ENCODE results near the gene ZFHX2. TPM values are rescaled to one million over a fixed set of nuclear protein-coding genes. Genes with fewer than 3 reads are reported as not detected.

The ZFHX2 gene
- polyA plus RNA-seq, 1 donor from 2014 or later = 0.72 TPM

DNA sequence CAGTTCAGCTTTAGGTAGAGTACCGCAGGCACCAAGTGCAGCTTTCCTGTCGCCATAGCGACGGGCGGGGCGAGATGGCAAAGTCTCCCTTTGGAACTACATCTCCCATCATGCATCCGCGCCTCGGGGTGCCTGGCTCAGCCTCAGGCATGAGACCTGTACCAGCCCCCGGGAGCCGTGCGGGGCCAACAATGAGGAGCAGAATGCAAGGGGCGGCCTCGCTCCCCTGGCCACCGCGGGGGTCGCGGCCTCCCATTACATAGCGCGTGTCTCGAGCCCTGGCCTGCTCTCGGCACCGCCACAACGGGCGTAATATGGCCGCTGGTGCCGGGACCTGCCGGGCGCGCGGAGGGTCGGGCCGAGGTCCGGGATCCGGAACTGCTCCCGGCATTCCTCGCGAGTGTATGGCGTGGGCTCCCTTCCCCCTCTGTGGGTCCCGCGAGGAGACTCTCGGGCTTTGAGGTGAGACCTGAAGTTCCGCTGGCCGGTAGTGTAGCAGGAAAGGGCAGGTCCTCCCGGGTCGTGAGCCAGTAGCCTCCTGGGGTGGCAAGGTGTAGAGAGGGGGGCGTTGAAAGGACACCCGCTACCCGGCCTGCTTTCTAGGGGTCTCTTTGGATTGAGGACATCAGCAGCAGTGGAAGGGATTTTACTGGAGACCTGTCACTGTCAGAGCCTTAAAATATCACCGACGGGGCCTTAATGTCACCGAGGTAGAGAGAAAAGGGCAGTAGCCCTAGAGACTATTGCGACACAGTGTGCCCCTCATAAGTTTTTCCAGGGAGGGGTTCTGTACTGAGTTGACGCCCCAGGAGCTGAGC lies 4.5 kb upstream of the ZFHX2 start, which contains the start of gene THTPA:
Gene THTPA, plus strand, starts transcription at position 390 of the 818 bp plus-strand sequence. CDS start 487 bp downstream, outside the sequence.
- TF ChIP-seq MXI1 (conservative IDR thresholded peaks at IDR 0.05; ENCODE audit: poor library complexity, severe bottlenecking) = peak; percentile 94
- TF ChIP-seq EP300 (conservative IDR thresholded peaks at IDR 0.05; ENCODE audit: poor library complexity, severe bottlenecking) = peak; percentile 63
- TF ChIP-seq, protein P1, sequence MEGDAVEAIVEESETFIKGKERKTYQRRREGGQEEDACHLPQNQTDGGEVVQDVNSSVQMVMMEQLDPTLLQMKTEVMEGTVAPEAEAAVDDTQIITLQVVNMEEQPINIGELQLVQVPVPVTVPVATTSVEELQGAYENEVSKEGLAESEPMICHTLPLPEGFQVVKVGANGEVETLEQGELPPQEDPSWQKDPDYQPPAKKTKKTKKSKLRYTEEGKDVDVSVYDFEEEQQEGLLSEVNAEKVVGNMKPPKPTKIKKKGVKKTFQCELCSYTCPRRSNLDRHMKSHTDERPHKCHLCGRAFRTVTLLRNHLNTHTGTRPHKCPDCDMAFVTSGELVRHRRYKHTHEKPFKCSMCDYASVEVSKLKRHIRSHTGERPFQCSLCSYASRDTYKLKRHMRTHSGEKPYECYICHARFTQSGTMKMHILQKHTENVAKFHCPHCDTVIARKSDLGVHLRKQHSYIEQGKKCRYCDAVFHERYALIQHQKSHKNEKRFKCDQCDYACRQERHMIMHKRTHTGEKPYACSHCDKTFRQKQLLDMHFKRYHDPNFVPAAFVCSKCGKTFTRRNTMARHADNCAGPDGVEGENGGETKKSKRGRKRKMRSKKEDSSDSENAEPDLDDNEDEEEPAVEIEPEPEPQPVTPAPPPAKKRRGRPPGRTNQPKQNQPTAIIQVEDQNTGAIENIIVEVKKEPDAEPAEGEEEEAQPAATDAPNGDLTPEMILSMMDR (IDR thresholded peaks at IDR 0.05; ENCODE audit: poor library complexity, severe bottlenecking) = peak; percentile 26
- peak; percentile 89 for TF ChIP-seq POLR2AphosphoS5 (IDR thresholded peaks at IDR 0.05)
- TF ChIP-seq, protein P2, sequence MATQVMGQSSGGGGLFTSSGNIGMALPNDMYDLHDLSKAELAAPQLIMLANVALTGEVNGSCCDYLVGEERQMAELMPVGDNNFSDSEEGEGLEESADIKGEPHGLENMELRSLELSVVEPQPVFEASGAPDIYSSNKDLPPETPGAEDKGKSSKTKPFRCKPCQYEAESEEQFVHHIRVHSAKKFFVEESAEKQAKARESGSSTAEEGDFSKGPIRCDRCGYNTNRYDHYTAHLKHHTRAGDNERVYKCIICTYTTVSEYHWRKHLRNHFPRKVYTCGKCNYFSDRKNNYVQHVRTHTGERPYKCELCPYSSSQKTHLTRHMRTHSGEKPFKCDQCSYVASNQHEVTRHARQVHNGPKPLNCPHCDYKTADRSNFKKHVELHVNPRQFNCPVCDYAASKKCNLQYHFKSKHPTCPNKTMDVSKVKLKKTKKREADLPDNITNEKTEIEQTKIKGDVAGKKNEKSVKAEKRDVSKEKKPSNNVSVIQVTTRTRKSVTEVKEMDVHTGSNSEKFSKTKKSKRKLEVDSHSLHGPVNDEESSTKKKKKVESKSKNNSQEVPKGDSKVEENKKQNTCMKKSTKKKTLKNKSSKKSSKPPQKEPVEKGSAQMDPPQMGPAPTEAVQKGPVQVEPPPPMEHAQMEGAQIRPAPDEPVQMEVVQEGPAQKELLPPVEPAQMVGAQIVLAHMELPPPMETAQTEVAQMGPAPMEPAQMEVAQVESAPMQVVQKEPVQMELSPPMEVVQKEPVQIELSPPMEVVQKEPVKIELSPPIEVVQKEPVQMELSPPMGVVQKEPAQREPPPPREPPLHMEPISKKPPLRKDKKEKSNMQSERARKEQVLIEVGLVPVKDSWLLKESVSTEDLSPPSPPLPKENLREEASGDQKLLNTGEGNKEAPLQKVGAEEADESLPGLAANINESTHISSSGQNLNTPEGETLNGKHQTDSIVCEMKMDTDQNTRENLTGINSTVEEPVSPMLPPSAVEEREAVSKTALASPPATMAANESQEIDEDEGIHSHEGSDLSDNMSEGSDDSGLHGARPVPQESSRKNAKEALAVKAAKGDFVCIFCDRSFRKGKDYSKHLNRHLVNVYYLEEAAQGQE (IDR thresholded peaks at IDR 0.05; ENCODE audit: borderline replicate concordance) = peak; percentile 77
- TF ChIP-seq TAF1 (IDR thresholded peaks at IDR 0.05; ENCODE audit: low read depth) = peak; percentile 90
- peak; percentile 51 for TF ChIP-seq RAD21 (conservative IDR thresholded peaks at IDR 0.05)
- TF ChIP-seq EZH2 (IDR thresholded peaks at IDR 0.05; ENCODE audit: borderline replicate concordance, insufficient read depth, low read length, poor library complexity, severe bottlenecking) = no peak
- TF ChIP-seq SMC3 (conservative IDR thresholded peaks at IDR 0.05; ENCODE audit: poor library complexity) = peak; percentile 59
- Histone ChIP-seq H3K27me3 (ENCODE audit: insufficient read depth, low read depth, low read length) (no peaks in the 10 kb centered on the region), H4K20me1 (ENCODE audit: insufficient read depth) (no peaks in the 10 kb centered on the region), H3K27ac (ENCODE audit: low read length) (peak within 1 kb of the TSS; percentile 89), H3K36me3 (ENCODE audit: insufficient read depth, low read length) (no peaks in the 10 kb centered on the region), H3K9me2 (ENCODE audit: insufficient read depth, low read length) (no peaks in the 10 kb centered on the region), H3K9ac (ENCODE audit: low read length) (peak within 1 kb of the TSS; percentile 97), H3K9me3 (ENCODE audit: low read length) (no peaks in the 10 kb centered on the region), H2AFZ (ENCODE audit: low read depth, low read length) (peak within 1 kb of the TSS; percentile 85), H3K4me3 (ENCODE audit: low read length) (peak within 1 kb of the TSS; percentile 95), H3K79me2 (replicated peaks; ENCODE audit: insufficient read depth, low read length) (peaks cover 20% of the 10 kb centered on the region), H3K4me2 (ENCODE audit: low read length) (peak within 1 kb of the TSS; percentile 97), H3F3A (ENCODE audit: insufficient read depth, low read length, poor library complexity, severe bottlenecking) (no peaks in the 10 kb centered on the region)

DNA sequence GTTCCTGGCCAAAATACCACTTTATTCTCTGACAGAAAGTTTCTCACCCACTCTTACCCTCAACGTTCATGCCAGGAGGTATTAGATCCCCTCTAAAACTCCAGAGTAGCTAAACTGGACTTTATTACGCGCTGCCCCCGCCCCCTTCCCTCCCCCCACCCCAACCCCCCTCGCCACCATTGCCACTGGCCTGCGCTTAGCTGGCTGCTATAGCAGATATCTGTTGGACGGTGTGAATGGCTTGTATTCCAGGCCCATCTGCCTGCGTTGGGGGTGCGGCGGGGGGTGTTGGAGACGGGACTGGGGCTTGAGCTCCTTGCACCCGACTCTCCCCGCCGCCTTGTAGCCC lies 3.9 kb upstream of the ZFHX2 start:
- no peaks in the 10 kb centered on the region for H3K36me3 ChIP-seq (ENCODE audit: insufficient read depth, low read length)
- TF ChIP-seq EZH2 (IDR thresholded peaks at IDR 0.05; ENCODE audit: borderline replicate concordance, insufficient read depth, low read length, poor library complexity, severe bottlenecking) (no peak), SMC3 (conservative IDR thresholded peaks at IDR 0.05; ENCODE audit: poor library complexity) (no peak), RAD21 (conservative IDR thresholded peaks at IDR 0.05) (no peak), POLR2AphosphoS5 (IDR thresholded peaks at IDR 0.05) (no peak), TAF1 (IDR thresholded peaks at IDR 0.05; ENCODE audit: low read depth) (no peak), EP300 (conservative IDR thresholded peaks at IDR 0.05; ENCODE audit: poor library complexity, severe bottlenecking) (no peak), MXI1 (conservative IDR thresholded peaks at IDR 0.05; ENCODE audit: poor library complexity, severe bottlenecking) (no peak)
- TF ChIP-seq, protein P1 (IDR thresholded peaks at IDR 0.05; ENCODE audit: poor library complexity, severe bottlenecking) = no peak
- TF ChIP-seq, protein P2 (IDR thresholded peaks at IDR 0.05; ENCODE audit: borderline replicate concordance) = no peak
- no peaks in the 10 kb centered on the region for H3K9me2 ChIP-seq (ENCODE audit: insufficient read depth, low read length)
- H3K9ac ChIP-seq (ENCODE audit: low read length) = peak overlapping the region; percentile 97
- H2AFZ ChIP-seq (ENCODE audit: low read depth, low read length) = peak overlapping the region; percentile 85
- no peaks in the 10 kb centered on the region for H3F3A ChIP-seq (ENCODE audit: insufficient read depth, low read length, poor library complexity, severe bottlenecking)
- peak overlapping the region; percentile 95 for H3K4me3 ChIP-seq (ENCODE audit: low read length)
- no peaks in the 10 kb centered on the region for H3K9me3 ChIP-seq (ENCODE audit: low read length)
- H3K79me2 ChIP-seq (replicated peaks; ENCODE audit: insufficient read depth, low read length) = peaks cover 23% of the 10 kb centered on the region
- H3K4me2 ChIP-seq (ENCODE audit: low read length) = peak overlapping the region; percentile 97
- H3K27ac ChIP-seq (ENCODE audit: low read length) = peak overlapping the region; percentile 89
- H3K27me3 ChIP-seq (ENCODE audit: insufficient read depth, low read depth, low read length) = no peaks in the 10 kb centered on the region
- no peaks in the 10 kb centered on the region for H4K20me1 ChIP-seq (ENCODE audit: insufficient read depth)
